ENCODE results near the gene KLK11.

GRCh38 chr19:50980208-50980607 is 46.2 kb downstream of the KLK11 start:
- TF ChIP-seq GABPA (IDR thresholded peaks at IDR 0.05 in 1 of 2, conservative IDR thresholded peaks at IDR 0.05 in 1 of 2) (no peak), ZBTB33 (IDR thresholded peaks at IDR 0.05) (no peak), CTCF (IDR thresholded peaks at IDR 0.05; ENCODE audit: low read depth, low read length, missing input control) (no peak), FOXA1 (IDR thresholded peaks at IDR 0.05) (no peak), SP1 (IDR thresholded peaks at IDR 0.05) (no peak), TAF1 (conservative IDR thresholded peaks at IDR 0.05) (no peak), YY1 (IDR thresholded peaks at IDR 0.05) (no peak)

Measured in liver (tissue), 3 donors.